Mesenchymal stem cell (in vitro differentiated cells and primary cell): ENCODE measurements around the gene MAP3K14.
A peak's percentile ranks its signal among the peaks of the same experiment; 100 is the strongest.

Source experiments
- DNase-seq: peaks from one replicate; pipeline ENCODE4 v3.0.0-alpha.2; 2013
- H2AFZ ChIP-seq: one replicate; pipeline ENCODE4 v1.6.1; 2013; ENCODE audit warnings: low read depth, mild to moderate bottlenecking, control low read depth, inconsistent platforms, low read length, moderate library complexity
- H2AK5ac ChIP-seq: 2 replicates; pipeline ENCODE4 v1.6.1; 2013; ENCODE audit warnings: low read length, moderate library complexity, mild to moderate bottlenecking, inconsistent platforms; ENCODE audit not compliant: severe bottlenecking
- H2BK120ac ChIP-seq: one replicate; pipeline ENCODE4 v1.6.1; 2013; ENCODE audit warnings: low read depth, mild to moderate bottlenecking, inconsistent platforms, low read length, moderate library complexity
- H2BK12ac ChIP-seq, 2 experiments: one replicate each; pipeline ENCODE4 v1.6.1; 2013; ENCODE audit warnings: inconsistent platforms in 2 of 2, low read length in 2 of 2, mild to moderate bottlenecking in 2 of 2, moderate library complexity in 2 of 2, control low read depth in 1 of 2
- H2BK15ac ChIP-seq: one replicate; pipeline ENCODE4 v1.6.1; 2013; ENCODE audit warnings: mild to moderate bottlenecking, low read depth, inconsistent platforms; ENCODE audit not compliant: poor library complexity, severe bottlenecking
- H2BK5ac ChIP-seq: 2 replicates; pipeline ENCODE4 v1.6.1; 2013; ENCODE audit warnings: low read depth, mild to moderate bottlenecking, low read length, control low read depth, inconsistent platforms; ENCODE audit not compliant: poor library complexity, severe bottlenecking
- H3K14ac ChIP-seq, 2 experiments: one replicate each; pipeline ENCODE4 v1.6.1; 2013; ENCODE audit warnings: inconsistent platforms in 2 of 2, low read length in 2 of 2, control low read depth in 1 of 2, mild to moderate bottlenecking in 1 of 2, moderate library complexity in 1 of 2
- H3K18ac ChIP-seq, 2 experiments: one replicate each; pipeline ENCODE4 v1.6.1; 2013; ENCODE audit warnings: inconsistent platforms in 2 of 2, low read length in 2 of 2, control low read depth in 1 of 2, low read depth in 1 of 2, mild to moderate bottlenecking in 1 of 2
- H3K23ac ChIP-seq, 2 experiments: one replicate each; pipeline ENCODE4 v1.6.1; 2013; ENCODE audit warnings: inconsistent platforms in 2 of 2, low read length in 2 of 2, mild to moderate bottlenecking in 2 of 2, moderate library complexity in 2 of 2, control low read depth in 1 of 2
- H3K27ac ChIP-seq: 2 replicates; pipeline ENCODE4 v1.5.1; 2013; ENCODE audit warnings: mild to moderate bottlenecking, moderate library complexity, low read length, control low read depth, inconsistent platforms; ENCODE audit not compliant: poor library complexity, severe bottlenecking
- H3K27me3 ChIP-seq, 2 experiments: 2 replicates each; pipeline versions ENCODE4 v1.6.1 to v1.7.0; 2013; ENCODE audit warnings: low read length in 2 of 2, mild to moderate bottlenecking in 2 of 2, moderate library complexity in 2 of 2, control low read depth in 1 of 2, inconsistent platforms in 1 of 2; ENCODE audit not compliant: control insufficient read depth in 1 of 2, insufficient read depth in 1 of 2
- H3K36me3 ChIP-seq, 2 experiments: 2 replicates each; pipeline versions ENCODE4 v1.6.1 to v1.7.0; 2013; ENCODE audit warnings: low read length in 2 of 2, control low read depth in 1 of 2, inconsistent platforms in 1 of 2, low read depth in 1 of 2, mild to moderate bottlenecking in 1 of 2; ENCODE audit not compliant: insufficient read depth in 2 of 2, control insufficient read depth in 1 of 2
- H3K4ac ChIP-seq, 2 experiments: one replicate each; pipeline ENCODE4 v1.6.1; 2013; ENCODE audit warnings: inconsistent platforms in 2 of 2, low read length in 2 of 2, mild to moderate bottlenecking in 2 of 2, moderate library complexity in 2 of 2, control low read depth in 1 of 2, low read depth in 1 of 2
- H3K4me1 ChIP-seq: 2 replicates; pipeline ENCODE4 v1.6.1; 2013; ENCODE audit warnings: low read depth, low read length, control low read depth; ENCODE audit not compliant: control insufficient read depth, insufficient read depth
- H3K4me2 ChIP-seq: 2 replicates; pipeline ENCODE4 v1.6.1; 2013; ENCODE audit warnings: low read length, mild to moderate bottlenecking, inconsistent platforms; ENCODE audit not compliant: poor library complexity, severe bottlenecking
- H3K4me3 ChIP-seq, 2 experiments: 2 replicates each; pipeline versions ENCODE4 v1.5.1 to v1.7.0; 2013; ENCODE audit warnings: low read length in 2 of 2, mild to moderate bottlenecking in 2 of 2, control low read depth in 1 of 2, low read depth in 1 of 2; ENCODE audit not compliant: insufficient read depth in 1 of 2
- H3K79me1 ChIP-seq: replicated peaks from 2 replicates; pipeline ENCODE4 v1.6.1; 2013; ENCODE audit warnings: mild to moderate bottlenecking, control low read depth, low read length, inconsistent platforms; ENCODE audit not compliant: poor library complexity, severe bottlenecking
- H3K9ac ChIP-seq: 2 replicates; pipeline ENCODE4 v1.7.0; 2013; ENCODE audit warnings: mild to moderate bottlenecking, low read length, moderate library complexity
- H3K9me3 ChIP-seq: 2 replicates; pipeline ENCODE4 v1.7.0; 2013; ENCODE audit warnings: mild to moderate bottlenecking, low read length; ENCODE audit not compliant: control insufficient read depth
- H4K8ac ChIP-seq: one replicate; pipeline ENCODE4 v1.6.1; 2013; ENCODE audit warnings: inconsistent platforms, mild to moderate bottlenecking, low read length, moderate library complexity
- H4K91ac ChIP-seq: one replicate; pipeline ENCODE4 v1.6.1; 2013; ENCODE audit warnings: mild to moderate bottlenecking, low read length, inconsistent platforms
- WGBS: methylation state at CpG from one replicate; pipeline ENCODE4 v1.1.7; 2013; ENCODE audit warnings: mixed read lengths; 5-methylcytosine and 5-hydroxymethylcytosine counted together

The MAP3K14 gene

GRCh38 chr17:45271603-45272002 lies 45.2 kb downstream of the MAP3K14 start:
- DNase-seq, result no peak
- no peak overlapping the region for H3K18ac ChIP-seq
- no peak overlapping the region for H3K27ac ChIP-seq
- H3K23ac ChIP-seq, result no peak overlapping the region
- peaks cover 0 to 14% of the 10 kb centered on the region in 2 experiments for H3K27me3 ChIP-seq
- no peak overlapping the region for H3K14ac ChIP-seq
- no peak overlapping the region for H3K9ac ChIP-seq
- WGBS, result 100% methylated on average over 2 of the region's 3 CpGs
- no peak overlapping the region for H2BK5ac ChIP-seq
- no peak overlapping the region for H4K91ac ChIP-seq
- no peaks in the 10 kb centered on the region for H3K9me3 ChIP-seq
- H3K4me1 ChIP-seq, result peaks cover 26% of the 10 kb centered on the region
- H2AFZ ChIP-seq, result no peak overlapping the region
- no peak overlapping the region for H2BK15ac ChIP-seq
- no peak overlapping the region for H3K4me2 ChIP-seq
- H3K79me1 ChIP-seq, result peaks cover 29% of the 10 kb centered on the region
- H3K36me3 ChIP-seq, result peaks cover 73 to 76% of the 10 kb centered on the region in 2 experiments
- H3K4ac ChIP-seq, result no peak overlapping the region
- no peak overlapping the region for H3K4me3 ChIP-seq
- H4K8ac ChIP-seq, result no peak overlapping the region
- no peak overlapping the region for H2BK12ac ChIP-seq
- no peak overlapping the region for H2BK120ac ChIP-seq
- no peak overlapping the region for H2AK5ac ChIP-seq

GRCh38 chr17:45270828-45271418 lies 45.9 kb downstream of the MAP3K14 start:
- Histone ChIP-seq H3K79me1 (peaks cover 28% of the 10 kb centered on the region), H3K27ac (no peak overlapping the region), H3K4me2 (no peak overlapping the region), H3K9me3 (no peaks in the 10 kb centered on the region), H3K4ac (no peak overlapping the region), H3K14ac (no peak overlapping the region), H4K91ac (no peak overlapping the region), H2BK12ac (no peak overlapping the region), H2AFZ (no peak overlapping the region), H3K4me1 (peaks cover 31% of the 10 kb centered on the region), H3K18ac (no peak overlapping the region), H2BK5ac (no peak overlapping the region), H2AK5ac (no peak overlapping the region), H4K8ac (no peak overlapping the region), H3K27me3 (peaks cover 0 to 14% of the 10 kb centered on the region in 2 experiments), H3K9ac (no peak overlapping the region), H3K4me3 (no peak overlapping the region), H3K36me3 (peaks cover 75 to 77% of the 10 kb centered on the region in 2 experiments), H2BK15ac (no peak overlapping the region), H3K23ac (no peak overlapping the region), H2BK120ac (no peak overlapping the region)
- DNase-seq, result no peak
- 83% methylated on average over 12 of the region's 13 CpGs for WGBS

DNA sequence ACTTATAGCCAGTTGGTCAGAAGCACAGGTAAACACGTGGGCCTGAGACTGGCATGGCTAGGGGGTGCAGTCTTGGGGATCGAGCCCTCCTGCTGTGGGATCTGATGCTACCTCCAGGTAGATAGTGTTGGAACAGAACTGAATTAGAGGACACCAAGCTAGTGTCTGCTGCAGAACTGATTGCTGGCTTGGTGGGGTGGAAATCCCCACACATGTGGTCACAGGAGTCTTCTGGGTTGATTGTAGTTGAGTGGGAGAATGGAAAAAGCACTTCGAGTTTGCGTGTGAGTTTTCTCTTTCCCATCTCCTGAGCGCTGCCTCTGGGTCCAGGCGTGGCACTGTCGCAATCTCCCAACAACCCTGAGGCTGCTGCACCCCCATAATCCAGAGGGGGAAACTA lies 46.9 kb downstream of the MAP3K14 start:
- Histone ChIP-seq H3K14ac (no peak overlapping the region), H2BK12ac (no peak overlapping the region), H2AFZ (no peak overlapping the region), H3K18ac (no peak overlapping the region), H3K27me3 (peaks cover 0 to 14% of the 10 kb centered on the region in 2 experiments), H3K23ac (no peak overlapping the region), H4K8ac (no peak overlapping the region), H3K4ac (no peak overlapping the region), H2BK15ac (no peak overlapping the region), H3K4me3 (no peak overlapping the region), H4K91ac (no peak overlapping the region), H2BK5ac (no peak overlapping the region), H2AK5ac (no peak overlapping the region), H3K4me1 (peaks cover 38% of the 10 kb centered on the region), H3K79me1 (peaks cover 26% of the 10 kb centered on the region), H3K36me3 (peaks cover 77 to 81% of the 10 kb centered on the region in 2 experiments), H2BK120ac (no peak overlapping the region), H3K9ac (no peak overlapping the region), H3K4me2 (no peak overlapping the region), H3K27ac (no peak overlapping the region), H3K9me3 (no peaks in the 10 kb centered on the region)
- 98% methylated on average over 7 of the region's 7 CpGs for WGBS
- no peak for DNase-seq

GRCh38 chr17:45267436-45268055 lies 49.3 kb downstream of the MAP3K14 start:
- H4K91ac ChIP-seq, result no peak overlapping the region
- no peaks in the 10 kb centered on the region for H3K9me3 ChIP-seq
- no peak overlapping the region for H3K4me3 ChIP-seq
- no peak overlapping the region for H2BK120ac ChIP-seq
- H3K4me1 ChIP-seq, result peaks cover 47% of the 10 kb centered on the region
- no peak overlapping the region for H3K14ac ChIP-seq
- no peak overlapping the region for H4K8ac ChIP-seq
- peaks cover 0 to 25% of the 10 kb centered on the region in 2 experiments for H3K27me3 ChIP-seq
- H3K36me3 ChIP-seq, result peaks cover 78 to 81% of the 10 kb centered on the region in 2 experiments
- H2BK12ac ChIP-seq, result no peak overlapping the region
- H3K27ac ChIP-seq, result peak overlapping the region; percentile 52
- peaks cover 17% of the 10 kb centered on the region for H3K79me1 ChIP-seq
- WGBS, result 99% methylated on average over 6 of the region's 10 CpGs
- H3K4ac ChIP-seq, result no peak overlapping the region
- no peak overlapping the region for H2BK5ac ChIP-seq
- H3K23ac ChIP-seq, result no peak overlapping the region
- H3K9ac ChIP-seq, result no peak overlapping the region
- H2AK5ac ChIP-seq, result peak overlapping the region; percentile 29
- H2AFZ ChIP-seq, result no peak overlapping the region
- DNase-seq, result no peak
- H2BK15ac ChIP-seq, result no peak overlapping the region
- no peak overlapping the region for H3K18ac ChIP-seq
- no peak overlapping the region for H3K4me2 ChIP-seq
